ENCODE measurements around the gene FOXP1.

Gene FOXP1

DNA sequence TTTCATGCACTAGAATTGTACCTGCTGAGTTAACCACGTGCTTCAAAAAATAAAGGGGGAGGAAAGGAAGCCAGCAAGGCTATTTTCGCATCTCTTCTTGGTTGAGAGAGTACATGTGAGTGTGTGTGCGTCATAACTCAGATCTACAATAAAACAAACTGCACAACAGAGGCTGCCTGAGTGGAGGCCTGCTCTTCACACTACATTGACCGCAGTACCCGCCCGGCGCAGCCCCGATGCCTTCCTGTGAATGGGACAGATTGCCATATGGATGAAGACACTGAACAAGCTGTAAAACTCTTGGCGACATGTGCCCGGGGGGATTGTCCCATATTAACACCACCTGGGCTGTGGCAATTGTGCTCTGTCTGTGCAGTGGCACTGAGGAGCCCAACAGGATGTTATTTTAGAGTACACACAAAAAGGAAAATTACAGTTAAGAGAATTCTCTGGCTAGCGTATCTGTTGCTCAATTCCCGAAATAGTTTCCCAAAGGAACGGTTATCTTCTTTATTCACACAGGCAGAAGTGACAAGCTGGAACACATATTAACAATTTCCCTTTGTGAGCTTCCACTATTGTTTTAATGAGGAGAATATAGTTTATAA is 551.5 kb downstream of the FOXP1 start:
- TF ChIP-seq CTCF (IDR thresholded peaks at IDR 0.05; ENCODE audit: low read depth, low read length), result no peak
- H3K4me3 ChIP-seq (replicated peaks in 1 of 2; ENCODE audit: low read depth in 2 of 2, low read length in 2 of 2), result no peak overlapping the region
- DNase-seq (ENCODE audit: low read depth in 2 of 2), result peak in 1 of 2 donors; percentile 60

- no peak for TF ChIP-seq CTCF (IDR thresholded peaks at IDR 0.05; ENCODE audit: low read depth, low read length)
Observed at GRCh38 chr3:71031181-71031580, 552.3 kb downstream of the FOXP1 start.

DNA sequence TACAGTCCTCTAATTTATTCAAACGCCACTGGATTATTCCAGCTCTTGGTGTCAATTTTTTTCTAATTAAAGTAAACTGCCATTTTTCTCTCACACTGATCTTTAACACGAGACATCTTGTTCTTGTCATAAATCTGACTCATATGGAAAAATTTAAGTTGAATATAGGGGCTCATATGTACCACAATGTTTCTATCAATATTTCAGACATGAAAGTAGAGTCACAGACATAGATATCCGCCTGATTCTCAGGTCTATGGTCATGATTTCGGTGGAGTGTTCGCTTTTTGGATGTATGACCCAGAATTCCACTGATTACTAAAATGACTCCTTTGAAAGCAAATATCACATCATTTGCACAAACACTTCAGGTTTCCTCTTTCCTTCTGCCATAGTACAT is 552.8 kb downstream of the FOXP1 start:
- DNase-seq (ENCODE audit: low read depth in 2 of 2), result no peak
- H3K4me3 ChIP-seq (replicated peaks in 1 of 2; ENCODE audit: low read depth in 2 of 2, low read length in 2 of 2), result no peak overlapping the region
- no peak for TF ChIP-seq CTCF (IDR thresholded peaks at IDR 0.05; ENCODE audit: low read depth, low read length)

More at GRCh38 chr3:71031181-71031580, 552.3 kb downstream of the FOXP1 start:
- H3K4me3 ChIP-seq (replicated peaks in 1 of 2; ENCODE audit: low read depth in 2 of 2, low read length in 2 of 2), result no peak overlapping the region
- no peak for DNase-seq (ENCODE audit: low read depth in 2 of 2)

DNA sequence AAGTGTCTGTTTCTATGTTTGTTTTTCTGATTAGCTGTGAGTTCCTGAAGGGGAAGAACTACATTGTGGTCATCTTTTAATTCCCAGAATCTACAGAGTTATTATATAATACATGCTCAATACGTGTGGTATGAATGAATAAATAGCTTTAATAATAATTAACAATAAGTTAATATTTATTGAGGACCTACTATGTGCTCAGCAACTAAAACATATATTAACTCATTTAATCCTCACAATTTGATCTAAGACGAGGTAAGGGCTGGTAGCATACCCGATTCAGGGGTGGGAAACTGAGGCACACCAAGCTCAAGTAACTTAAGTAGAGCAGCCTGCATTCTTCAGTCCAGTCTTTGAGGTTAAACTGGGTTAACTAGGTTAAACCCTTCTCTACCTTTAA is 553.8 kb downstream of the FOXP1 start:
- DNase-seq (ENCODE audit: low read depth in 2 of 2), result no peak

GRCh38 chr3:71028802-71029201 is 554.7 kb downstream of the FOXP1 start:
- no peak for DNase-seq (ENCODE audit: low read depth in 2 of 2)
- no peak for TF ChIP-seq CTCF (IDR thresholded peaks at IDR 0.05; ENCODE audit: low read depth, low read length)
- H3K4me3 ChIP-seq (replicated peaks in 1 of 2; ENCODE audit: low read depth in 2 of 2, low read length in 2 of 2), result no peak overlapping the region

More for the DNA sequence above, 553.8 kb downstream of the FOXP1 start:
- TF ChIP-seq CTCF (IDR thresholded peaks at IDR 0.05; ENCODE audit: low read depth, low read length), result no peak
- H3K4me3 ChIP-seq (replicated peaks in 1 of 2; ENCODE audit: low read depth in 2 of 2, low read length in 2 of 2), result no peak overlapping the region

DNA sequence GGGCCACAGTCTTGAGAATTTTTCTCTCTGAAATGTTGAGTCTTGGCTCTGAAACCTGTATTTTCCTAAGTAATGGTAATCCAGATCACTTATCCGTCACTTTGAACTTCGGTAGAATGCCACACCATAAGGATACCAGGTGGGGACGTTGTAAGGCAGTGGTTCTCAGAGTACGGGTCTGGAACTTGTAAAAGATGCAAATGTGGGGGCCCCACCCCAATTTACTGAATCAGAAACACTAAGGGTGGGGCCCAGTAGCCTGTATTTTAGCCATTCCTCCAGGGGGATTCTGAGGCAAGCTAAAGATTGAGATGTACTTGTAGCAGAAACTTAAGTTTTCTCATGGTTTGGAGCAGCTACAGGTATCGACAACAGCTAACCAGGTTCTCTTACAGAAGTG is 555.3 kb downstream of the FOXP1 start:
- no peak for DNase-seq (ENCODE audit: low read depth in 2 of 2)
- no peak overlapping the region for H3K4me3 ChIP-seq (replicated peaks in 1 of 2; ENCODE audit: low read depth in 2 of 2, low read length in 2 of 2)
- TF ChIP-seq CTCF (IDR thresholded peaks at IDR 0.05; ENCODE audit: low read depth, low read length), result no peak

Data from cardiac fibroblast (primary cell).